Esophagus squamous epithelium (tissue), 5 donors: Measurements from ENCODE around the gene WDR33. TPM values are rescaled to one million over a fixed set of nuclear protein-coding genes. Genes with fewer than 3 reads are reported as not detected.

Experiments
- DNase-seq: peaks from one replicate; lab custom pipeline; 2025; lab: John Stamatoyannopoulos, UW
- H3K27ac ChIP-seq, 4 donors: fragments of 200-600 bp; sonication (generic); one replicate each; pipeline ENCODE4 v1.5.1; 2016 to 2019; ENCODE audit warnings: mild to moderate bottlenecking in 1 of 4
- H3K27me3 ChIP-seq, 4 donors: fragments of 200-600 bp; sonication (generic); 1 replicate in 3 of 4; 2 replicates in 1 of 4; pipeline versions ENCODE4 v1.5.1 to v1.6.0; 2017 to 2021; ENCODE audit warnings: antibody characterized with exemption in 1 of 4
- H3K36me3 ChIP-seq, 3 donors: fragments of 200-600 bp; sonication (generic); one replicate each; pipeline ENCODE4 v1.5.1; 2016 to 2019
- H3K4me1 ChIP-seq, 3 donors: fragments of 200-600 bp; sonication (generic); one replicate each; pipeline ENCODE4 v1.5.1; 2017 to 2019
- H3K4me3 ChIP-seq, 4 donors: fragments of 200-600 bp; sonication (generic); 1 replicate in 3 of 4; 2 replicates in 1 of 4; pipeline ENCODE4 v1.5.1; 2016 to 2019; ENCODE audit warnings: mild to moderate bottlenecking in 2 of 4, moderate library complexity in 1 of 4
- H3K9me3 ChIP-seq, 3 donors: fragments of 200-600 bp; sonication (generic); one replicate each; pipeline ENCODE4 v1.5.1; 2016 to 2019
- CTCF ChIP-seq, 6 experiments: fragments of 450-650 bp in 4 of 6; fragments of 200-600 bp in 2 of 6; sonication (generic) in 2 of 6; IDR thresholded peaks; one replicate each; pipeline ENCODE4 v1.5.1; 2016 to 2019; ENCODE audit warnings: antibody characterized with exemption in 6 of 6, mild to moderate bottlenecking in 4 of 6, moderate library complexity in 4 of 6
- POLR2A ChIP-seq, 4 donors: fragments of 450-650 bp; IDR thresholded peaks; one replicate each; pipeline ENCODE4 v1.6.1; 2017; ENCODE audit warnings: antibody characterized with exemption in 4 of 4, mild to moderate bottlenecking in 4 of 4, moderate library complexity in 3 of 4
- WGBS, 2 donors: methylation state at CpG; one replicate each; pipeline ENCODE4 v1.1.5; 2018; 5-methylcytosine and 5-hydroxymethylcytosine counted together
- intact Hi-C: fragments of 100-400 bp; cut with DNase I; formaldehyde crosslinking; loops from one replicate; pipeline ENCODE4 v1.15.0; 2022
- total RNA-seq, 4 donors: library from RNA; depleted of rRNA; stranded (reverse); fragments of >200 nt; gene quantifications; one replicate each; pipeline ENCODE4 v1.1.0, GENCODE V29; 2016
- donor health status: DM: yes; HTN: yes; CAD: no.

Gene WDR33
- total RNA-seq, 4 donors from 2014 or later, result 15.6 to 41.8 (median 26.0) TPM

- Histone ChIP-seq H3K27me3 (peaks cover 0 to 23% (median 0%) of the 10 kb centered on the region in 4 donors), H3K36me3 (no peaks in the 10 kb centered on the region), H3K27ac (peak overlapping the region; percentile 58 to 85 (median 69)), H3K4me1 (peaks cover 16 to 73% (median 38%) of the 10 kb centered on the region in 3 donors), H3K9me3 (no peaks in the 10 kb centered on the region), H3K4me3 (peak overlapping the region in 1 of 4 donors; percentile 60)
- intact Hi-C loops, result no loop called here
- WGBS, 2 donors, result 63 to 67% methylated on average over 6 to 8 of the region's 8 CpGs
- TF ChIP-seq POLR2A (IDR thresholded peaks at IDR 0.05), result no peak
- no peak for TF ChIP-seq CTCF (IDR thresholded peaks at IDR 0.05)
- DNase-seq, result no peak
Observed at GRCh38 chr2:127665267-127665893, 145.6 kb downstream of the WDR33 start.

- intact Hi-C loops, result no loop called here
- Histone ChIP-seq H3K4me1 (peaks cover 16 to 76% (median 38%) of the 10 kb centered on the region in 3 donors), H3K9me3 (no peaks in the 10 kb centered on the region), H3K27ac (peak overlapping the region; percentile 58 to 85 (median 69)), H3K27me3 (peaks cover 0 to 23% (median 0%) of the 10 kb centered on the region in 4 donors), H3K36me3 (no peaks in the 10 kb centered on the region), H3K4me3 (peak overlapping the region in 3 of 4 donors; percentile 25 to 60 (median 40))
- WGBS, 2 donors, result 59 to 71% methylated on average over 4 of the region's 6 CpGs
- no peak for TF ChIP-seq POLR2A (IDR thresholded peaks at IDR 0.05)
- TF ChIP-seq CTCF (IDR thresholded peaks at IDR 0.05), result no peak
- DNase-seq, result no peak
Observed at GRCh38 chr2:127664895-127665225, 146.1 kb downstream of the WDR33 start.

GRCh38 chr2:127664065-127664894 lies 146.7 kb downstream of the WDR33 start:
- intact Hi-C loops, result no loop called here
- Histone ChIP-seq H3K9me3 (no peaks in the 10 kb centered on the region), H3K4me1 (peaks cover 16 to 82% (median 44%) of the 10 kb centered on the region in 3 donors), H3K27ac (peak overlapping the region; percentile 58 to 85 (median 69)), H3K4me3 (peak overlapping the region; percentile 11 to 60 (median 32)), H3K36me3 (no peaks in the 10 kb centered on the region), H3K27me3 (peaks cover 0 to 23% (median 0%) of the 10 kb centered on the region in 4 donors)
- TF ChIP-seq CTCF (IDR thresholded peaks at IDR 0.05) (no peak), POLR2A (IDR thresholded peaks at IDR 0.05) (no peak)
- no peak for DNase-seq
- no CpG with 5 or more reads among the region's 69 CpGs for WGBS, 2 donors

- no peak for TF ChIP-seq POLR2A (IDR thresholded peaks at IDR 0.05)
- TF ChIP-seq CTCF (IDR thresholded peaks at IDR 0.05), result no peak
- H3K4me1 ChIP-seq, result peaks cover 16 to 85% (median 50%) of the 10 kb centered on the region in 3 donors
Observed at GRCh38 chr2:127663566-127664064, 147.4 kb downstream of the WDR33 start.

More at GRCh38 chr2:127663566-127664064, 147.4 kb downstream of the WDR33 start:
- H3K9me3 ChIP-seq, result no peaks in the 10 kb centered on the region
- H3K36me3 ChIP-seq, result no peaks in the 10 kb centered on the region
- peak overlapping the region; percentile 38 to 85 (median 68) for H3K27ac ChIP-seq
- WGBS, 2 donors, result 52 to 77% methylated on average over 4 to 5 of the region's 6 CpGs
- peaks cover 0 to 23% (median 0%) of the 10 kb centered on the region in 4 donors for H3K27me3 ChIP-seq
- DNase-seq, result no peak
- peak overlapping the region in 2 of 4 donors; percentile 40 to 60 for H3K4me3 ChIP-seq
- intact Hi-C loops, result no loop called here
